ENCODE results near the gene SYP.
A peak's percentile ranks its signal among the peaks of the same experiment; 100 is the strongest.
"Not testable (repeated sequence)": the region's sequence is repeated elsewhere in the genome, so short reads cannot be mapped to it uniquely, and the experiment has no call there.

Gene SYP

GRCh38 chrX:49165901-49166881 lies 33.8 kb downstream of the SYP start:
- DNase-seq, result peak; percentile 64

- DNase-seq, result no peak
Observed at GRCh38 chrX:49164589-49165360, 35.2 kb downstream of the SYP start.

- peak; percentile 5 for DNase-seq
Observed at GRCh38 chrX:49163555-49164419, 36.2 kb downstream of the SYP start.

GRCh38 chrX:49162620-49163019 lies 37.4 kb downstream of the SYP start, which contains the start of gene MAGIX:
Gene MAGIX, plus strand, starts transcription at chrX:49162758. Its CDS starts 132 bp downstream, at chrX:49162890.
- no peak for DNase-seq

- no peak for DNase-seq
Observed at GRCh38 chrX:49161632-49162031, 38.4 kb downstream of the SYP start.

- no peak for DNase-seq
Observed at GRCh38 chrX:49160908-49161307, 39.1 kb downstream of the SYP start.

GRCh38 chrX:49157194-49157593 lies 42.8 kb downstream of the SYP start:
- no peak for DNase-seq

GRCh38 chrX:49155900-49156837 lies 43.8 kb downstream of the SYP start:
- peak; percentile 13 for DNase-seq

GRCh38 chrX:49155243-49155899 lies 44.6 kb downstream of the SYP start:
- DNase-seq, result no peak

- DNase-seq, result no peak
Observed at GRCh38 chrX:49153467-49153866, 46.5 kb downstream of the SYP start.

- not testable (repeated sequence) for DNase-seq
Observed at GRCh38 chrX:49149291-49149690, 50.7 kb downstream of the SYP start.

- not testable (repeated sequence) for DNase-seq
Observed at GRCh38 chrX:49148390-49149100, 51.4 kb downstream of the SYP start.

- no peak for DNase-seq
Observed at GRCh38 chrX:49147936-49148335, 52.1 kb downstream of the SYP start.

- DNase-seq, result no peak
Observed at GRCh38 chrX:49147282-49147681, 52.7 kb downstream of the SYP start.

- DNase-seq, result not testable (repeated sequence)
Observed at GRCh38 chrX:49143154-49143553, 56.8 kb downstream of the SYP start.

- DNase-seq, result not testable (repeated sequence)
Observed at GRCh38 chrX:49142264-49142663, 57.7 kb downstream of the SYP start.

GRCh38 chrX:49139713-49140112 lies 60.3 kb downstream of the SYP start:
- no peak for DNase-seq
